Measurements from ENCODE around the gene RECQL5.

RECQL5 gene

DNA sequence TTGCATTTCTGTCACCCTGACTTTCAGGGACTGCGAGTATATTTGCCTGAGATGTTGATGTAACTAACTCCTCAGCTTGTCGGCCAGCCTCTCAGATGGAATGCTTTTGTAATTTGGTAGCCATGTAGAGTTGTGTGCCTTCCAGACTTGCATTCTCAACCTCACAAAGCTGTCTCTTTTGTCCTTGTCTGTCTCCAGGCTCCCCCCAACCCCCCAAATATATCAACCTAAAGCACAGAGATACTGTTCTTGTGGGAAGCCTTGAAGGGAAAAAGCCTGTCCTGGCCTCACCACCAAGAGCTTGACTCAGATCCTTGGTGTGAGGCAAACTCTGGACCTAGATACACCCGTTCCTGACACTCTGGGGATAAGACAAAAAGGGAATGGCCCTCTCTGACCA is 18.5 kb upstream of the RECQL5 start:
- no peak for DNase-seq

DNA sequence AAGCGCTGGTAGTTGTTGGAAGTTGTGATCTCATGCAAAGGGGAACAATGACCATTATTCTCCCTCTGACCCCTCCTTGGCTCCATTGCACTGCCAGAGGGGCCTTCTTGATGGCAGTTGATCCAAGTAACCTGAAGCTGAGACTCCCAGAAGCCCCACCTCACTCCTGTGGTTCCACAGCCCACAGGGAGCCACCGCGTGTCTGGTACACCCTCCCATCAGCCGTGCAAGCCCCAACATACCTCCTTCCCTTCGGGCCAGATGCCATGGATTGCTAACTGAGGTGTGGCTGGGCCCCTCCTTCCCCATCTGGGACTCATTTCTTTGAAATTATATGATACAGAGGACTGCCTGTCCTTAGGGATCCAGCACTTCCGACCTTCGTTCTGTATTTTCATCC is 18.0 kb upstream of the RECQL5 start:
- DNase-seq, result no peak

DNA sequence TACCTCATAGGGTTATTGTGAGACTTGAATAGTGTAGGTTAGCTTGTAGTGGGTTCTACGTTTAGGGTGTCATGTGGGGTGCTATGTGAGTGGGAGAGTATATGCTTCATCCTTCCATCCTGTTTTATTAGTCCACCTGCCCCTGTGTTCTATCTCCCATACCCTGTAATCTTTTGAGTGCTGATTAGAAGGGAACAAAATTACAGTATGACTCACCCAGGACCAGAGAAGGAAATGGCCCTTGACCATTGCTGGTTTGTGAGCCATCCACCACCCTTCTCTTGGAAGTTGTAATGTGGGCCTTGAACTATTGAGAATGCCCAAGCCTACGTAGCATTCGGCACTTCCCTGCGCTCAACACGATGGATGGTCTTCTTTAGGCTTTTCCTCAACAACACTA is 17.3 kb upstream of the RECQL5 start:
- no peak for DNase-seq

DNA sequence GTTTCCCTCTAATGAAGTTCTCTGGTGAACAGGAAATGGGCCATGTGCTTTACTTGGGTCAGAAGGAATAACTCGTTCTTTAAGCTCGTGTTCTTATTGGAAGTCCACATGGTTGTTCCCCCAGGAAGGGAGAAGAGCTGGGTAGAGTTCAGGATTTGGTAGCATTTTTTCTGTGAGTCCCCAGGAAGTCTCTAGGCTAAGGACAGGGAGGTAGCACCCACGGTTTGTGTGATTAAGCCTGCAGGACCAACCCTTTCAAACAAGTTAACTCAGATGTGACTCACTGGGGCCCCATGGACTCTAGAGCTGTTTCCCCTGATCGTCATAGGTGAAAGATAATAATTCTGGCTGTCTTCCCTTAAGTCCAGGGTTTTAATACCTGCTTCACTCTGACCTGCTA is 16.6 kb upstream of the RECQL5 start:
- DNase-seq, result no peak

DNA sequence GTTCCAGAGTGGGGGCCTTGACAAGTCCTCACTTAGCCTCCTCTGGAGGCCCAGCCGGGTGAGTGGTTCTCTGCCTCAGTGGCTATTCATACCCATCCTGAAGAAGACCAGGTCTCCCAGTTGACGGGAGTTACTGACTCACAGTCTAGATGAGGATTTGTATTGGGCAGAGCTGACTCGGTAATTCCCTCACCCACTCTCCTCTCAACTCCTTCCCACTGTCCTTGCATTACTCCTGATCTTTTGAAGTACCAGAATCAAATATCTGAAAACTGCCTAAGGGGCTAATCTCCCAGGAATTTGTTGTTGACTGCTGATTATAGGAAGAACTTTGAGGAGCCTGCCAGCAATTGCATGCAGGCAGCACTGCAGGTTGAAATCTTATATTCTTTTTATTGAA is 14.3 kb upstream of the RECQL5 start:
- DNase-seq, result no peak

DNA sequence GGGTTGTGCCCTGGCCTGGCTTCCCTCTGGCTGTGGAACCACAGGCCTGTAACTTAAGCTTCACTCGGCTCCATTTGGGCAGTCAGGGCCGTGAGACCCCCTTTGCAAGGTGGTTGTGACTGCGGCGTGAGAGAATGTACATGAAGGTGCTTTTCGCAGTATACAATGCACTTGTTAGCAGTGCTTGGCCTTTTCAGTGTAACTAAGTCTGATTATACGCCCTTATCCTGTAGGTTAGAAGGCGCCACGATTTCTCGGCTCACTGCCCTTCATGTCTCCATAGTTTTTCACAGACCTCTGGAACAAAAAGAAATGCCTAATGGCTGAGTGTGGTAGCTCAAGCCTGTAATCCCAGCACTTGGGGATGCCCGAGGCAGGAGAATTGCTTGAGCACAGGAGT is 13.5 kb upstream of the RECQL5 start:
- DNase-seq, result no peak

DNA sequence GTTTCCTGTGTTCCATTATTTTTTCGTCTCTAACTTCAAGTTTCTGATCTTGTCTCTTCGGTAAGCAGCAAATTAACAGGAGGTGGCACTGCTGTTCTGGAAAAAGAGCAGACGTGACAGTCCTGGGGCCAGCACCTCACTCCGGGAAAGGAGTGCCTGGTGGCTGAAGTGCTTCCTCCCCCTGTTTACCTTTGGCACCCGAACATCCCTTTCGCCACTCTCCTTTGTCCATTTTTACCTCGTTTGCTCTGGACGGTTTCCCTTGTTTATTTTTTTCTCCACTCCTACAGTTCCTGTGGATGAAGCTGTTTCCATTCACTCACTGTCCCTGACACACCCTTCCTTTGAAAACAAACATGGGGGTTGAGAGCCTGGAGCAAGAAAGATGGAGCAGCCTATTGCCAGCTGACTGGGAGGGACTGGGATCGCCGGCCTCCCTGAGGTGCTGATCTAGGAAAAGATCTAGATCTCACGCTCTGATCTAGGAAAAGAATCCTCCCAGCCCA is 12.8 kb upstream of the RECQL5 start:
- no peak for DNase-seq

DNA sequence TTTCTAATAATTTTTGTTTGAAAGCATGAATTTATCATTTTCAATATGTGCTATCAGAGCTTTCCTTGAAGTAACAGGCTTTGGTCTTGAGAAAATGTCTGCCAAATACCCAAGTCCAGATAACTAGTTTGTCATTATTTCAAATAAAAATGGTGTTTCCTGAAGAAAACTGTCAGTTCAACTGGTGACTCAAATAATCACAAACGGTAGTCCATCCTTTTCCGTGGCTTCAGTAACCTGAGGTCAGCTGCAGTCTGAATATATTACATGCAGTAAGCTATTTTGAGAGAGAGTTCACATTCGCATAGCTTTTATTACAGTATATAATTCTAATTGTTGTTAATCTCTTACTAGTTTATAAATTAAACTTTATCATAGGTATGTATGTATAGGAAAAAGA is 9.5 kb upstream of the RECQL5 start:
- DNase-seq, result no peak

DNA sequence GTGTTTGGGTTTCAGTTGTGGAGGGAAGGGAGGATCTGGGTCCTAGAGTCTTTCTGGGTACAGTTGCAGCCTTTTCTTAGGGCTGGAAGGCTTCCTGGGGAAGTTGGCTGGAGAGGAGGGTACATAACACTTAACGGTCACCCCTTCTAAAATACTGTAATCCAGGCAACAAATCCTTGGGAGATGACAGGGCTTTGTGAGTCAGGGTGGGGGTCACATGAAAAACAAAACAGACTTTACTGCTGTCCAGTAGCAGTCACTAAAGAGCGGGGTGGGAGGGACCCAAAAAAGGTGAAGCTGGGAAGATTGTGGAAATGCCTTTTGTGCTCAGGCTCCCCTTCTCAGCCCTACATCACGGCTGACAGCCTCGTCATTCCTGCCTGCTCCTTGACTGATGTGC is 6.5 kb upstream of the RECQL5 start:
- no peak for DNase-seq

DNA sequence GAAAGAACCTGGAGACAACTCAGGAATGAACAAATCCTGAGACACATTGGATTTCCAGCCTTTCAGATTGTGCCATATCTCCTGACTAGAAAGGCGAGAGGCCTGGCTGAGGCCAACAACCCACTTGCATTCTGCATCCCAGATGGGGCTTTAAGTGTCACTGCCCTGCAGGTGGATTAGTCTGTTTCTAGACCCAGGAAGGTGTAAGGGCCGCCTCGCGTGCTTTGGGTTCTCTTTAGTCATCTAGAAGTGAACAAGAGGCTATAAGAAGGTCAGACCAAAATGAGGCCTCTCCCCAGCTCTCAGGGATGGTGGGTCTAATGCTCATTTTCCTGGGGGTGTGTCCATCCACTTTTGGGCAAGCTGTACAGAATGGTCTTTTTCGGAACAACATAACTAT is 5.1 kb upstream of the RECQL5 start:
- DNase-seq, result no peak

DNA sequence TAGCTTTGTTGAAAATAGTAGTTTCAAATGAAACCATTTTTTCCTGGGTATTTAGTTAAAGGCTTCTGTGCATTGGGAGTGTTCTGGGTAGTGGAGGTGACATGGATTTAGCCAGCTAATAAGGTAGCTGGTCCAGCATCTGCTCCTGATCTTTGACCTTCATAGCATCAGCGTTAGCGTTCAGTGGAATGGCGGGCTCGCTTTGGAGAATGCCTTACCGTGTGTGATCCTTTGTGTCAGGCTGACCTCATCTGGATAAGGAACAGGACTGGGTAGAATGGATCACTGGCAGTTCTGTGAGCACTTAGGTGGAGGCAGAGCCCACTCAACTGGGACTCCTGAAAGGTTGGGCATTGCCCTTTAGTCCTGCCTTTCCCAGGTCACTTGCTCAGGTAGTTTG is 3.9 kb upstream of the RECQL5 start:
- DNase-seq, result no peak

DNA sequence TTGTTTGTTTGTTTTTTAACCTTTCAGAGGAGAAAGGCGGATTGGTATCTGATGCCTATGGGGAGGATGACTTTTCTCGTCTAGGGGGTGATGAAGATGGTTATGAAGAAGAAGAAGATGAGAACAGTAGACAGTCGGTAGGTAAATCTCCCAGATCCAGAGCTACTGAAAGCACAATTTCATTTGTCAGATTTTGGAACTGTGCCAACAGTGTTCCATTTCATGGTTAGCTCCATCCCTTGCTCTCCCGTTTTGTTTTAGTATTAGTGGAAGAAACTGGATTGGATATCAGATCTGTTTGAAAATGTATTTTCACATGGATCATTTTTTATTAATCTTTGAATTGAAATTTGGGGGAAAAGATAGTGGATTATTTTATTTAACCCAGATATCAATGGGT is 1.5 kb upstream of the RECQL5 start:
- no peak for DNase-seq

DNA sequence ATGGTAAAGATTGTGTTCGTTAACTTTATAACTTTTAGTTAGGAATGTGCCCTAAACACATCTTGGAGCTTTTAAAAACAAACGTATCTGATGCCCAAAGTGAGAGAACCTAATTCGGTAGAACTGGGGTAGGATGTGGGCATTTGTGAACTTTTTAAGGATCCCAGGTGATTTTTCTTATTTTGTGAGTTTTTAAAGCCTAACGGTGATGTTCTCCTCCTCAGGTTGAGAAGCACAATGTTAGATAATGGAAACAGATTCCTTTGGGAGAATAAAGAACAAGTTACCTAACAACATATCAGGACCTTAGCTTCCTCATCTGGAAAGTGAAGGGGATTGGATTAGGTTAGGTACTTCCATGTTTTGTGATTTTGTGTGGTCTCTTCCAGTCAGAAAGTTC is 871 bp upstream of the RECQL5 start:
- no peak for DNase-seq

DNA sequence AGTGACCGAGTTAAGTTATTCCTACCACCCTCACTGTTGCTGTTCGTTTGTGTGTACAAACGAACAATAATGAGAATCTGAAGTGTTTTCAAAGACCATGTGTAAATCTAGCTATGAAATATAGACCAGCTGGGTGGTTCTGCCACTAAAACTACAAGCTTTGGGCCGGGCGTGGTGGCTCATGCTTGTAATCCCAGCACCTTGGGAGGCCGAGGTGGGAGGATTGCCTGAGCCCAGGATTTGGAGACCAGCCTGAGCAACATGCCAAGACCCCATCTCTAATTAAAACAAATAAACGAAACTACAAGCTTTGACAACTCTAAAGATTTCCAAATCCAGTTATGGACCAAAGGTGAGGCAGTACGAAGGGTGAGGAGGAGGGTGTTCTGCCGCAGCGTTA is 973 bp downstream of the RECQL5 start:
- DNase-seq, result no peak

DNA sequence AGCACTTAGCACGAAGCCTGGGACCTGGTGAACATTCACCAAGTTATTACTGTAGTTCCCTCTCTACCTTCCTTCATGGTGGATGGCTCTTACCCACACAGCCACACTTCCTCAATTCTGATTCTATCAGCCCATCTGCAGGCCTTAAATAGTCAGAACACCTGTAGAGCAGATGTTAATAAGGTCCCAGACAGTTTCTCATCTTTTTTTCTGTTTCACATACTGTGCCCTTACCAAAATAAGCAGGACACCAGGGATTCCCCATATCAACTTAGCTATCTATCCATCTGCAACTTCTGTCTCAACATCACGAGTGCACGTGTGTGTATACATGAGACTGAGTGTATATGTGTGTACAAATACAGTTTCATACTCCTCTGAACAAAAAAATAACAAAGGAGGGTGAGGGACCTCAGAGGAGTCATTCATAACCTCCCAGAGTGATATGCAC is 2.8 kb downstream of the RECQL5 start:
- no peak for DNase-seq

DNA sequence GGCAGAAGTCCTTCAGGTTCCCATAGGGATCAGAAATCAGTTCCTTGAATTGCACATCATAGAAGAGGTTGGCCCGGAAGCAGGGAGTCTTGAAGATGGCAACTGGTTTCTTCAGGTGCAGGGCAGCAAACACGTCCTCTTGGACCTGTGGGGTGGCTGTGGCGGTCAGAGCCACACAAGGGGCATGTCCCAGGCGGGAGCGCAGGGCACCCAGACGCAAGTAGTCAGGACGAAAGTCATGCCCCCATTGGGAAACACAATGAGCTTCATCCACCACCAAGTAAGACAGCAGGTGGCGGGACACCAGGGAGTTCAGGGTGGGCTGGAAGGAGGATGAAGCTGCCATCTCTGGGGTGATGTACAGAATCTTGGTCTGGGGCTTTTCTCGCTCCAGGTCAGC is 4.4 kb downstream of the RECQL5 start:
- DNase-seq, result no peak

DNA sequence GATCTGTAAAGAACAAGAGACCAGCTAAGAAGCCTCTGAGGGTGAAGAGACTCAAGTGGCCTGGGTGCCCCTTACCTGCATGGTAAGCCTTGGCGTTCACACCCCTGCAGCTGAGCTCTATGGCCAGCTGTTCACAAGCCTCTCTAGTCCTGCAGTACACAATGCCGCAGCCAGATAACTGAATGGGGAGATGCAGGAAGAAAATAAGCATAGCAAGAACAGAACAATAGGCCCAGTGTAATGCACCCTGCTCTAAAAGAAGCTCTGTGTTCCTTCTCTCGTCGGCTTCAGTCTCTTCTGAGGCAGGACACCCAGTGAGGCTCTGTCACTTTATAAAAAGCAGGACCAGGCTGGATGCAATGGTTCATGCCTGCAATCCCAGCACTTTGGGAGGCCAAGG is 5.4 kb downstream of the RECQL5 start:
- DNase-seq, result no peak

DNA sequence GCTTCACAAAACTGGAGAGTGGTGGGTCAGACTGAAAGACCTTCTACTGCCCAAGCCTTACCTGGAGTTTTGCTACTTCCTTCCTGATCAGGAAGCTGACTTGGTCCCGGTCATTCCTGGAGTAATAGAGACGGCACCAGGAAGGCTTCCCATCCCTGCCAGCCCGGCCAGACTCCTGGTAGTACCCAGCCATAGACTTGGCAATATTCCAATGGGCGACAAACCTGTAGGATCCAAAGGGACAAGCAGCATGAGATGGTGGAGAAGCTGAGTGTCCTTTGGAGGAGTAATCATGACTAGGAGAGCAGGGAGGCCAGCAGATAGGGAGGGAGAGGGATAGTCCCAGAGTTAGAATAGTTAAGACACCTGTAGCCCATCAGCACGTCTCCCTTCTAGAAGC is 8.7 kb downstream of the RECQL5 start:
- DNase-seq, result no peak

DNA sequence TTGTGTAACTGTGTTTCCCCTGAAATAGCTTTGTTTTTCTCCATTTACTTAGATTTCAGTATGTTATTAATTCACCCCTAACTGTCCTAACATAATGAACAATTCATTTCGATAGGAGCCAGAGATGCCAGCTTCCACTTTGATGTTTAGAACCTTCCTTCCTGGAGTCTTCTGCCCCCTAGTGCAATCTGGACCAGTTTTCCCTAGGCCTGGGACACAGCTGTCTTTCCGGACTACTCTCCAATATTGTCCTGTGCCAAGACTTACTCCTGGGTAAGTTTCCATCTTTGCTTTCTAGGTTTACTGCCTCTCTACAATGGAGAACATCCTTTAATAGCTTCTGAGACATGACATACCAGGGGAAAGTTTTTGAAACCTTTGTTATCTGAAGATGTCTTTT is 12.8 kb downstream of the RECQL5 start:
- DNase-seq, result no peak

DNA sequence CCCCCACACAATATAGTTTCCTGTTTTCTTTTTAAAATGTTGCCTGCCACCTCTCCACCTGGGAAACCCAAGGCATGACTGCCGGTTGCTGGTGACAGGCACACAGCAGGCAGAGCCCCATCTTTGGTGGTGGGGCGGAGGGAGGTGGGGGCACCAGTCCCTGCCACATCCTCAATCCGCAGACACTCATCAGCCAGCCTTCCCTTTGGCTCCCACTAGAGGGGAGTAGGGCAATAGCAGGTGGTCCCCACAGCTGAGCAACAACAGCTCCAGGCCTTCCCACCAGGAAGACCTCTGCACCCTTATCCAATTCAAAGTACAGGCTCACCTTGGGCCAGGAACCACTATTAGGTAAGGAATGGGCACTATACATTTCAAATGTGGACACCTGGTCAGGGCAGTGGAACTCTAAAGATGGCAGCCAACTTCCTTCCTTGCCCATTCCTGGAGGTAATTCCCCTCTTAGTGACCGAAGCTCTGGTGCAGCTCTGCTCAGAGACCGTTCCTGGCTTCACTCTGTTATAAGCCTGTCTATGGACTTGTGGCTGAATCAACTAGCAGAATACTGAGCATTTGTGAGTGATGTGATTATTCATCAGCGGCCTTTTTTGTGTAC is 13.9 kb downstream of the RECQL5 start:
- DNase-seq, result no peak

DNA sequence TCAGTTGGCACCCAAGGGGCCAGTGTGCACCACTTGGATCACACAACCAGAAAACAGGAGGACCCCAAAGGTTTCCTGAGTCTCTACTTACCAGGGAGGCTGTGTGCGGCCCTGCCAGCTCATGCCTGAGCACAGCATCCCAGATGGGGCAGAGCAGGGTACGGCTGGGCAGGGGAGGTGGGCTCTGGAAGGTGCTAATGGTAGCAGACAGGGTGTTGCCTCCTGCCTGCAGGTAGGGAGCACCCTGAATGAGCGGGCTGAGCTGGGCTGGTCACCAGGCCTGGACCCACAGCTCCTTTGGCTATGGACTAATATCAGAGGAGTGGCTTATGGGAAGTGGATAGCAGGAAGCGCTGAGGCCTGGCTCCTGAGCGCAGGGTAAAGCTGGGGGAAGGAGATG is 14.6 kb downstream of the RECQL5 start:
- DNase-seq, result no peak

DNA sequence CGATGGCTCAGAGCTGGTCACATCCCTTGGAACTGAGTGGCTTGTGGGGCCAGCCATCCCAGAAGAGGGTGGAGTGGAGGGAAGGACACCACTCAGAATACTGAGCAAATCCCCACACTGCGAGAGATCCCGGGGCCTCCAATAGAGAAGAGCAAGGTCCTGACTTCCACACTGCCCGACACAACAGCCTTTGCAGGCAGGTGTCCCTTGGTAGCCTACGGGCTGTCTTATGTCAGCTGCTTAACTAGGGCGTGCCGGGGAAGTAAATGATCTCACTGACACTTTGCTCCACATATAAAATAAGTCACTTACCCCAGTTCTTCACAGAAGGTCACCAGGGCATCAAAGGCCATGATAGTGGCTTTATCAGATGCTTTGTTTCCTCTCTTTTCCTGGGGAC is 16.1 kb downstream of the RECQL5 start:
- no peak for DNase-seq

DNA sequence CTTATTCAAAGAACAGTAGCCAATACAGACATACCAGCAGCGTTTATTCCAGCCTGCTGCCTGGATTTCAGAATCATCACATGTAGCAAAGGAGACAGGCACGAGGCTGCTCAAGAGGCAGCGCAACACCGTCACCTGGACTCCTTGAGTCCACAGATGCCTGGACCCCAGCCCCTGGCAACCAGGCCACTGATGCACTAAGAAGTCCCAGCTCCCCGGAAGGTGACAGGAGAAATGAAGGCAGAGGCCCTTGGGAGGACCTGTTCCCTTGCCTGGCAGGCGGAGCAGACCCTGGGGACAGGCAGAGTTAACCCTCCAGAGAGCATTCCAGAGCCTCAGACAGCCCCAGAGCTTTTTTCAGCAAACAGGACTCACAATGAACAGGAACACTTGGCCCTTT is 17.3 kb downstream of the RECQL5 start:
- DNase-seq, result no peak

DNA sequence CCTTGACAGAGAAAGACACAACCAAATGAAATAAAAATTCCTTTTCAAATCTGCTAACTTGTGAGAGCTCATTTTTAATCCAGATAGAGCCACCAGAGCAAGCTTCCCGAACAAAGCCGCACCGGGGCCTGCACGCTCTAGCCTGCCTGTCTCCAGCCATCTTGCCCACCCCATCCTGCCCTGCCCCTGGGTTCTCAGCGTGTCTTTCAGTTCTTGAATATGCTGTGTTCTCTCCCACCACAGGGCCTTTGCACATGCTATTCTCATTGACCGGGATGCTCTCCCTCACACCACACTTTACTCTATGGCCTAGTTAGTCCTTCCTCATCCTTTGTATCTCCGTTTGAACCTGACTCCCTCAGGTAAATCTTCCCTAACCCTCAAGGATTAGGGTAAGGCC is 19.0 kb downstream of the RECQL5 start:
- no peak for DNase-seq

DNA sequence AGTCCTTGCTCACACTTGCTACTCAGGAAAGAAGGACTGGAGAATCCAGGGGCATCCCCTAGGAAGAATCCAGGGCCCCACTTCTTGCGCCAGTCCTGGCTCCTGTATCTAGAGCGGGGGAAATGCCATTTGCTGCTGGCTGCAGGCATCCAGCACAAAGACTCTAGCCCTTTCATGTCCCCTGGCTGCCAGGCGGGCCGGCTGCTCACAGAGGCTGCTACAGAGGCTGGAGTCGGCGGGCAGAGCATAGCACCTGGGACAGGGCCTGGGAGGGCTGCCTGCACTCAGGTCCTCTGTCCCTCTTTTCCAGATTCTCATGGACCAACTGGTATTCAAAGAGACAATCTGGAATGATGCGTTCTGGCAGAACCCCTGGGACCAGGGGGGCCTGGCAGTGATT is 19.9 kb downstream of the RECQL5 start:
- no peak for DNase-seq

DNA sequence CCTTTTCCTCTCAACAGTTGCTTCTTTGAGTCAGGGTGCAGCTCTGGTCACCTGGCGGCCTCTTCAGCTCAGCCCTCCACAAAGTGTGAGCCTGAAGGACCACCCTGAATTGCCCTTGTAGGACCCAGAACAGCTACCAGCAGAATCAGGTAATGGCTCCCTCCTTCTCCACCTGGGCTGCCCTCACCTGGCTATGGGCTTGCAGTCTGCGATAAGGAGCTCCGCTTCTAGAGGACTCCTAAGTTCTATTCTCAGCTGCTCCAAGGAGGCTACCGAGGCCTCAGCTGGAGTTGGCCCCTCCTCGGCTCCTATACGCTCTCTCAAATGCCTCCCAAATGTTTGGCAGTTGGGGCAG is 20.3 kb downstream of the RECQL5 start:
- DNase-seq, result no peak

All from activated CD8-positive, alpha-beta memory T cell treated with anti-CD3 and anti-CD28 coated beads, Interleukin-2, amount 50 U/mL, for 4 hours (primary cell).